ENCODE data around the gene HEXD.

- TF ChIP-seq, protein P1, sequence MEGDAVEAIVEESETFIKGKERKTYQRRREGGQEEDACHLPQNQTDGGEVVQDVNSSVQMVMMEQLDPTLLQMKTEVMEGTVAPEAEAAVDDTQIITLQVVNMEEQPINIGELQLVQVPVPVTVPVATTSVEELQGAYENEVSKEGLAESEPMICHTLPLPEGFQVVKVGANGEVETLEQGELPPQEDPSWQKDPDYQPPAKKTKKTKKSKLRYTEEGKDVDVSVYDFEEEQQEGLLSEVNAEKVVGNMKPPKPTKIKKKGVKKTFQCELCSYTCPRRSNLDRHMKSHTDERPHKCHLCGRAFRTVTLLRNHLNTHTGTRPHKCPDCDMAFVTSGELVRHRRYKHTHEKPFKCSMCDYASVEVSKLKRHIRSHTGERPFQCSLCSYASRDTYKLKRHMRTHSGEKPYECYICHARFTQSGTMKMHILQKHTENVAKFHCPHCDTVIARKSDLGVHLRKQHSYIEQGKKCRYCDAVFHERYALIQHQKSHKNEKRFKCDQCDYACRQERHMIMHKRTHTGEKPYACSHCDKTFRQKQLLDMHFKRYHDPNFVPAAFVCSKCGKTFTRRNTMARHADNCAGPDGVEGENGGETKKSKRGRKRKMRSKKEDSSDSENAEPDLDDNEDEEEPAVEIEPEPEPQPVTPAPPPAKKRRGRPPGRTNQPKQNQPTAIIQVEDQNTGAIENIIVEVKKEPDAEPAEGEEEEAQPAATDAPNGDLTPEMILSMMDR (IDR thresholded peaks at IDR 0.05): no peak
- TF ChIP-seq POLR2A (IDR thresholded peaks at IDR 0.05): no peak
- no peak for TF ChIP-seq POLR2AphosphoS5 (IDR thresholded peaks at IDR 0.05)
- no peak for TF ChIP-seq EP300 (IDR thresholded peaks at IDR 0.05)
Measured at GRCh38 chr17:82429824-82430223, 11.7 kb downstream of the HEXD start.
